ENCODE results near the gene CCL20. TPM values are rescaled to one million over a fixed set of nuclear protein-coding genes. Genes with fewer than 3 reads are reported as not detected.
"Not testable (repeated sequence)": the region's sequence is repeated elsewhere in the genome, so short reads cannot be mapped to it uniquely, and the experiment has no call there.

Gene CCL20, protein sequence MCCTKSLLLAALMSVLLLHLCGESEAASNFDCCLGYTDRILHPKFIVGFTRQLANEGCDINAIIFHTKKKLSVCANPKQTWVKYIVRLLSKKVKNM
- 0.49 TPM for polyA plus RNA-seq (ENCODE audit: insufficient read length)

DNA sequence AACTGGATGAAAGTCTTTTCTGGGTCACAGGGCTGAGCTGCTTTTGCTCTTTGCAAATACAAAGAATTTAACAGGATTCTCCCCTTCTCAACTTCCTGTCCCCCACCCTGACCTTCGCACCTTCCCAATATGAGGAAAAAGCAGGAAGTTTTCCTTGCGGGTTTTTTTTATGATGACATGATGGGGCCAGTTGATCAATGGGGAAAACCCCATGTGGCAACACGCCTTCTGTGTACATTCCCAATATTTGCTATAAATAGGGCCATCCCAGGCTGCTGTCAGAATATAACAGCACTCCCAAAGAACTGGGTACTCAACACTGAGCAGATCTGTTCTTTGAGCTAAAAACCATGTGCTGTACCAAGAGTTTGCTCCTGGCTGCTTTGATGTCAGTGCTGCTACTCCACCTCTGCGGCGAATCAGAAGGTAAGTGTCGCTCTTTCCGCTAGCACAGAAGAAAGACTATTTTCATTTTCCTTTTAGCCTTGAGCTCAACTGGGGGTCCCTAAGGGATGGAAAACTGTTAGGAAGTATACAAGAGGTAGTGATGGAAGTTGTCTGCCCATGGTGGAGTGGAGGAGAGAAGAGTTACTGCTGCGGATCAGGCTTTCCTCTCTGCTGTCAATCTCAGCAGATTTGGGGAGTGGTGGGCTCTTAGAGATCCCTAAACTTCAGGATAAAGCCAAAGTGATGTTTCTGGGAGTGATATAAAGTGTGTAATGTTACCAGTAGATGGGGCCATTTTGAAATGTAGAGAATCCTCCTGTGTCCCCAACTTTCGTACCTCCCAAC, at the start of gene CCL20:
Gene CCL20 (plus strand): TSS at position 281 of the 792 bp plus-strand sequence. CDS start 70 bp downstream, at position 351.
- DNase-seq (ENCODE audit: low read depth): no peak

DNA sequence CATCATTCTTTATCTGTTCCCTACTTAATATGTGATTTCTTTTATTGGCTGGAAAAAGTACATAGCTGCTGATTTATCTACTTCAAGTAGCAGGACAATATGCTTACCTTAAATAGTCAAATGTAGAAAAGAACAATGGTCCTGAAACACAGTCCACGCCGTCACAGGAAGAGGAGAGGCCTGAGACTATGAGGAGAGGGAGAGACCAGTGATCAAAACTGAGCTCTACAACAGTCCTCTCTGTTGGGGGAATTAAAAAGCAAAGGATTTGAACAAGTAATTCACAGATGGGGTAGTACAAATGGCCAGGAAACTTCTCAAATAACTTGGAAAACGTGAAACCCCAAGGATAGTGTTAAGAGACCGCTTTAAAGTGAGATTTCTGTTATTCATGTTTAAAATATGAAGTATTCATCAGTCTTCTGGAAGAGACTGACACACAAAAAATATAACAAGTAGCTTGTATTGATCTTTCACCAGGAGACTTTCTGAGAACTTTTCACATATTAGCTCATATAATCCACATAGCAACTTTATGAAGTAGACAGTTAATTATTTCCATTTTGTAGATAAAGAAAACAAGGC, 47.8 kb upstream of the CCL20 start:
- DNase-seq (ENCODE audit: low read depth): peak; percentile 31

- DNase-seq (ENCODE audit: low read depth): peak; percentile 54
Measured at GRCh38 chr2:227766373-227766883, 47.2 kb upstream of the CCL20 start.

- DNase-seq (ENCODE audit: low read depth): no peak
Measured at GRCh38 chr2:227767830-227768229, 45.8 kb upstream of the CCL20 start.

GRCh38 chr2:227772197-227772661, 41.4 kb upstream of the CCL20 start:
- no peak for DNase-seq (ENCODE audit: low read depth)

DNA sequence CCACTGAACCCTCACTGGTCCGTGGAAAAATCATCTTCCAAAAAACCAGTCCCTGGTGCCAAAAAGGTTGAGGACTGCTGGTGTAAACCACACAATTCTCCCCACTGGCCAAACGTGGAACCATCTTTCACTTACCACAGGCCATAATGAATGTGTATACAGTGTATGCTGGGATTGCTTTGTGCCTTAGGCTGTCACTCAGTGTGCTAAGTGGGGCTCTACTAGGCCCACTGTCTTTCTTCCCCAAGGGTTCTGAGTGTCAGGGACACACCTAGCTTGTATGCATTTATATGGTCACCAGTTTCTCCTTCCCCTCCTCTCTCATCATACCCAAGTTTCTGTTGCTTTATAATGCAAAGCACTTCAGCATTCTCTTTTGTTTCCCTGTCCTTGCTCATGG, 40.7 kb upstream of the CCL20 start:
- no peak for DNase-seq (ENCODE audit: low read depth)

DNA sequence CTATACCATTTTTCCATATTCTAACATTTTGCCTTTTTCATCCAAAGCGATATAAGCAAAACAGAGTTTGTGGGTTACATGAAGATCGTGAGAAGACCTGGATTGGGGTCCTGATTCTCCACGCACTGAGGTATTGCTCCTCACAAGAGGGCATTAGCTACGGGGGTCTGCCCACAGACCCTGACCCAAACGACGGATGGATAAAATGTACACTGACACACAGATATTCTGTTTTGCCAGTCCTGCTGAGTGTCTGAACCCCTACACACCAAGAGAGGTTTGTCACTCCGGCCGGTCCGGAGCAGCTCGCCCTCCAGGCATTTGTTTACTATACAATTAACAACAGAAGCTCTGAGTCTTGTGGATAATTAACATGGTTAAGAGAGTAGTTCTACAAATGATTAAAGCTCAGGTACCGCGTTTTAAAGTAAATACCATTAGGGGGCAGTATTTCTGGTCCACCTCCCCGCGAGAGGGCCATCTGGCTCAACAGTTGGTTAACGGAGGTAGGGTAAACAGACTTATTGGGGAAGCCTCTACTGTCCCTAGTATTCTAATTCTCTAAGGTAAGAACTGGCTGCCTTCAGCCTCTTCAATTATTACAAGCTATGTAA, 39.5 kb upstream of the CCL20 start:
- no peak for DNase-seq (ENCODE audit: low read depth)

- DNase-seq (ENCODE audit: low read depth): no peak
Measured at GRCh38 chr2:227774895-227775842, 38.5 kb upstream of the CCL20 start.

DNA sequence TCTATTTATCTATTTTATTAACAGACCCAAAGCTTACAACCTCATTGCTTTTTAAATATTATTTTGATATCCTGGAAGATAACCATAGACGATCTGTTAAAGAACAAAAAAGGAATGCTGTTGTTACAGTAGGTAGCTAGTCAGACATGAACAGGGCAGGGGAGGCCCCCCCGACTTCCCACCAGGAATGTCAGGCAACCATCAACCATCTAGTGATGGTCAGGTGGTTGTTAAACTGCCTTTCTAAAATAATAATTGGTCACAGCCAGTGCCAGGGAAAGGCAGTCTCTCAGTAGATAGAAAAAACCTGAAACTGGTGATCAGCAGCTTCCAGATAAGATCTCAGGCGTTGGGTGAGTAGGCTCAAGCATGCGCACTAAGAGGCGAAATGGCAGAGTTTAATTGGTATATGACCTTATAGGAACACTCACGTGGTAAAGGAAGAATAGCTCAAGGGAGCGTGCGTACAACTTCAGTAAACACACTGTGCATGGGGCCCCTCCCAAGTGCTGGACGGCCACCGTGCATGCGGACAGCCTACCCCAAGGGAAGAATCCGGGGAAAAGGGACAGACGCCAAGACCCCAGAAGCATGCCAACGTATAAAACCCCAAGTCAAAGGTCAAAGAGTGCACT, 32.5 kb upstream of the CCL20 start:
- DNase-seq (ENCODE audit: low read depth): no peak

- DNase-seq (ENCODE audit: low read depth): no peak
Measured at GRCh38 chr2:227781841-227782240, 31.8 kb upstream of the CCL20 start.

DNA sequence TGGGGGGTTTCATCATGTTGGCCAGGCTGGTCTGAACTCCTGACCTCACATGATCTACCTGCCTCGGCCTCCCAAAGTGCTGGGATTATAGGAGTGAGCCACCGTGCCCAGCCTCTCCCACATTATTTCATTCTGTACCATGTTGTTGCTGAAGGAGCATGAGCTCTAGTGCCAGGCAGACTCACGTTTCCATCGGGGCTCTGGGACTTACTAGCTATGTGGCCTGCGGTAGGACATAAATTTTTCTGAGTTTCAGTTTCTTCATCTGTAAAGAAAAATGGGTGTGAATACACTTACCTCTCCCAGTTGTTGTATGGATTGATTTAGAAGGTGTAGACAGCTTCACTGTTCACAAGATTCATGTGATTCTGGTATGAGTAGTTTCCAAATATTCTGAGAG, 30.8 kb upstream of the CCL20 start:
- DNase-seq (ENCODE audit: low read depth): no peak

DNA sequence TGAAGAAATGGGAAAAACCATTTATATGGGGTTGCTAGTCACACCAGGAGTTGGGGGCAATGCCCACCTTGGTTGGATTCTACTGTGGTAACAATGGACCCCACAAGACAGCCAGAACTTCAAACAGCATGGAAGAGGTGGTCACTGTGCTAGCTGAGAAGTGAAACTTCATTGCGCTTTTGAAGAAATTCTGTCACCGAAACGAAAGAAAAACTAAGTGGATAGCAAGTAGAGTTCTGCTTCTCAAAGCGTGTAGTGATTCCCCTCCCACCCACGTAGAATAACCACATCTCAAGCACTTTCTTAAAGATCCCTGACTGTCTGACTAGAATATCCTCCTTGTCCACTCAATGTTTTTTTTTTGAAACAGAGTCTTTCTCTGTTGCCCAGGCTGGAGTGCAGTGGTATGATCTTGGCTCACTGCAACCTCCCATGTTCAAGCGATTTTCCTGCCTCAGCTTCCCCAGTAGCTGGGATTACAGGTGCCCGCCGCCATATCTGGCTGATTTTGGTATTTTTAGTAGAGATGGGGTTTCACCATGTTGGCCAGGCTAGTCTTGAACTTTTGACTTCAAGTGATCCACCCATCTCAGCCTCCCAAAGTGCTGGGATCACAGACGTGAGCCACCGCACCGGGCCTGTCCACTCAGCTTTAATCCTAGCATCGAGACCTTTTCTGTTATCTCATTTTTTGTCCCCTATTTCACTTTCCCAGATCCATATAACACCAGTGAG, 30.1 kb upstream of the CCL20 start:
- no peak for DNase-seq (ENCODE audit: low read depth)

DNA sequence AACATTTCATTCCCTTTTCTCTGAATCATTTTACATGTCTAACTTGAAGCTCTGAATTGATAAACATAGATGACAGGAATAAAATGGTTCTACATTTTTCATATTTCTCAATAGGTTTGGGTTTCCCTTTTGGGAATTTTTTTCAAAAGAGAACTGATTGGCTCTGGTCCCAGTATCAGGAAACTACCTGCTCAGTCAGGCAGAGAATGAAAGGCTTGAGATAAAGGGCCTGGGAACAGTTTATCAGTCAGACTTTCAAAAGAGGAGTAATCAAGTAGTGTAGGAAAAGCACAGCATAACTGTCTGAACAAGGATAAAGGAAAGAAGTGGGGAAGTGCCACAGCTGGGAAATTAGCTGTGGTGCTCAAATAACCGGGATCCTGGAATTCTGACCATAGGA, 28.3 kb upstream of the CCL20 start:
- DNase-seq (ENCODE audit: low read depth): no peak

DNA sequence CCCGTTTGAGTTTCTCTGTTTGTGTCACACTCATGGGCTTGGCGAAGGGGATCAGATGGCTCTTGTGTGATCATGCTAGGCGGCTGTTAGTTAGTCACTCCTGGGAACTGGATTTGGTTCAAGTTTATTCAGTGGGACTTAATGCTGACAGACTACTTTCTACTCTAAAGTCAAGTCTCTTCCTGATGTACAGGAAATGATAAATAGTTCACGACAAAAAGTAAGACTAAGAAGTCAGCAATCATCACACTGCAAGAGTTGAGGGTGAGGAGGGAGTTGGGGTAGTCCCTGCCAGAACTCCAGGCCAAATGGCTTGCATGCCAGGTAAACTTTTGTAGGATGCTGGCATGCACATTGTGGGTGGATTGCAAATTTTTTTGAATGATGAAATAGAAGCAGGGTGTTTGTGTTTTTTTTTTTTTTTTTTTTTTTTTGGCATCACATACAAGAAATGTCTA, 25.1 kb upstream of the CCL20 start:
- no peak for DNase-seq (ENCODE audit: low read depth)

- no peak for DNase-seq (ENCODE audit: low read depth)
Measured at GRCh38 chr2:227789803-227790202, 23.8 kb upstream of the CCL20 start.

DNA sequence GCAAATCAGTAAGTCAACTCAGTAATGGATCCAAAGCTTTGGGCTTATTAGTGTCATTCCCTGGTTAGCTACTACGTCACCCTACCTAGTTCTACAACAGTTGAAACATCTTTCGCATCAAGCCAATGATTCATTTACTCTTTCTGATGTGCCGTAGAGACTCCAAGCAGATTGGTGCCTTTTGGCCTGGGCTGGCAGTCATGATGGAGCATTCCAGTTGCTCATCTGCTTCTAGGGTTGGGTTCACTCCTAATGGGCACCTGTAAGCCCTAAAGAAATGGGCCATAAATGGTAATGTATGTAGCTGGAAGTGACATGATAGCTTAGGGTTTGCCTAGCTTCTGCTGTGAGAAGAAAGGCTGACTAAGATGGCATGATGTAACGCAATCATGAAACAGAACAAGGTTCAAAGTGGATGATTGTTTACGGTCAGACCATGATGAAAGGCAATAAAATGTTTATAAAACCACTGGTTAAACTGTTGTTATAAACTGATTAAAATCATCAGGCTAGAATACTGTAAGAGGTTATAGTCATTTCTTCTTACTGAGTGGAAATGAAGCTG, 20.4 kb upstream of the CCL20 start:
- no peak for DNase-seq (ENCODE audit: low read depth)

DNA sequence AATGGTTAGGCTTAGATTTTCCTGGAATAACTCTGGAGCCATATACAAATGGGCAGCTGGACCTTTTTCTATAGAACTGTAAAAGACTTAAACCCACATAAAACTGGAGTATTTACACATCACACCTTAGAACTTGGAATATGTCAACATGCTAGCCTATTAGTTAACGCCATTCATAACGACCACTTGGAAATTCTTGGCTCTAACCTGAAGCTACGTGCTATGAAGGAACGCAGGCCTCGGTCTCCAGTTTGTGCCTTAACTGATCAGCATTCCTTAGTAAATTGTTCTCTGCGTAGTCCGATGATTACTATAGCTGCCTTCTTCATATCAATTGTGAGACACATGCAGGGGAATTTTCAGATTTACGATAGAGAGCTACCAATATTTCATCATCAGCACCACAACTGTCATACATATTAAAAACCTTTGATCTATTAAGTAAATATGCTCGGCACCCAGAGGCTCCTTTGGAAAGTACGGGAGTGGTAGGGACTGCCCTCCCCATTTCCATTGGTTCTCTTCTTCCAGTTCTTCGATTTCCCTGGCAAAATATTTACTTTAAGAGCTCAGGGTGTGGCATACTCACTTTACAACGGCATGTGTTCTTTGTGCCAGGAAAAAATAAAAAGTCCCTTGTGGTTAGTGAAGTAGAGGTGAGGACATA, 17.5 kb upstream of the CCL20 start:
- DNase-seq (ENCODE audit: low read depth): no peak

DNA sequence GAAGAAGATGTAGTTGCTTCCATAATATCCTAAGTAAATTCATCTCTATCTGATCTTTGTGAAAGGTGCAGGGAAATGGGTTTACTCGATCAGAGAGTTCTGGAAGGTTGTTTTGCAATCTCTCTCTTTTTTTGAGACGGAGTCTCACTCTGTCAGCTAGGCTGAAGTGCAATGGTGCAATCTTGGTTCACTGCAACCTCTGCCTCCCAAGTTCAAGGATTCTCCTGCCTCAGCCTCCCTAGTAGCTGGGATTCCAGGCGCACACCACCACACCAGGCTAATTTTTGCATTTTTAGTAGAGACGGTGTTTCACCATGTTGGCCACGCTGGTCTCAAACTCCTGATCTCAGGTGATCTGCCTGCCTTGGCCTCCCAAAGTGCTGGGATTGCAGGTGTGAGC, 16.9 kb upstream of the CCL20 start:
- not testable (repeated sequence) for DNase-seq (ENCODE audit: low read depth)

DNA sequence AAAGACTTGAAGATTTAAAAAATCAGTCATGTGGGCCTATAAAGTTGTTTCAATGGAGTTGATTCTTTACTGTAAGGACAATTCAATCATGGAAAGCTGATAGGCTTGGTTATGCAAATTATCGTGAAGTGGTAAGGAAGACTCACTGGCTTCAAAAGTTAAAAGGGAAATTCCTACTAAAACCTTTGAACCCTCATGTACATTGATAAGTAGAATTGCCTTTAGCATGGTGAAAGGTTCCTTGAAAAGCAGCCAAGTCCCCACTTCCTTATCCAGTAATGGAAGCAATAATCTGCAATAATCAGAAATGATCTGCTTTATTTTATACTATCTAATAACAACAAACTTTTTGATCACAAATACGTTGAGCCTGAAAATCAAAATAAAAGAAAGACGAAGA, 14.4 kb upstream of the CCL20 start:
- DNase-seq (ENCODE audit: low read depth): no peak
